ENCODE results near the gene FBXL12. TPM values are rescaled to one million over a fixed set of nuclear protein-coding genes. Genes with fewer than 3 reads are reported as not detected.
A peak's percentile ranks its signal among the peaks of the same experiment; 100 is the strongest.

Gene FBXL12
- total and polyA plus RNA-seq, 4 donors = 10.0 to 11.7 (median 10.3) TPM

GRCh38 chr19:9836021-9836420, 17.1 kb upstream of the FBXL12 start:
- Histone ChIP-seq H3K27me3 (ENCODE audit: control insufficient read depth in 4 of 4, insufficient read depth in 4 of 4, low read length in 3 of 4) (no peaks in the 10 kb centered on the region), H3K4me1 (ENCODE audit: control insufficient read depth in 4 of 4, insufficient read depth in 4 of 4, low read length in 3 of 4) (peaks cover 3 to 21% (median 15%) of the 10 kb centered on the region in 4 donors), H3K27ac (ENCODE audit: low read depth in 1 of 2, low read length in 2 of 2) (no peak overlapping the region), H3K9ac (ENCODE audit: low read depth in 1 of 2, low read length in 2 of 2) (no peak overlapping the region), H3K9me3 (ENCODE audit: control insufficient read depth in 4 of 4, low read length in 3 of 4) (no peaks in the 10 kb centered on the region), H3K36me3 (ENCODE audit: control insufficient read depth in 4 of 4, insufficient read depth in 3 of 4, low read depth in 1 of 4, low read length in 3 of 4) (peaks cover 2 to 6% (median 4%) of the 10 kb centered on the region in 4 donors), H3K4me3 (ENCODE audit: low read depth in 1 of 3, low read length in 3 of 3) (peak overlapping the region; percentile 65 to 94 (median 80))
- 8% methylated on average over 5 of the region's 5 CpGs for WGBS
- TF ChIP-seq HNF4A (conservative IDR thresholded peaks at IDR 0.05) (no peak), TAF1 (conservative IDR thresholded peaks at IDR 0.05) (no peak)
- no peak for DNase-seq (ENCODE audit: low spot score)

GRCh38 chr19:9835507-9835949, 16.6 kb upstream of the FBXL12 start:
- no peak for TF ChIP-seq SP1 (IDR thresholded peaks at IDR 0.05)
- TF ChIP-seq RAD21 (IDR thresholded peaks at IDR 0.05) = no peak
- TF ChIP-seq CTCF (IDR thresholded peaks at IDR 0.05; ENCODE audit: low read depth, low read length, missing input control) = no peak
- TF ChIP-seq REST (IDR thresholded peaks at IDR 0.05) = no peak
- TF ChIP-seq MAX (IDR thresholded peaks at IDR 0.05) = no peak
- TF ChIP-seq TAF1 (conservative IDR thresholded peaks at IDR 0.05) = no peak
- TF ChIP-seq HNF4A (conservative IDR thresholded peaks at IDR 0.05) = no peak
- TF ChIP-seq GABPA (IDR thresholded peaks at IDR 0.05 in 1 of 2, conservative IDR thresholded peaks at IDR 0.05 in 1 of 2) = no peak
- TF ChIP-seq RXRA (IDR thresholded peaks at IDR 0.05) = no peak
- no peak for TF ChIP-seq NR2F2 (IDR thresholded peaks at IDR 0.05)
- no peak for TF ChIP-seq JUND (IDR thresholded peaks at IDR 0.05)
- no peak for TF ChIP-seq ATF3 (IDR thresholded peaks at IDR 0.05)
- TF ChIP-seq HNF4G (IDR thresholded peaks at IDR 0.05) = no peak
- no peak for TF ChIP-seq EGR1 (IDR thresholded peaks at IDR 0.05; ENCODE audit: low read depth in 2 of 2)
- TF ChIP-seq ZBTB33 (IDR thresholded peaks at IDR 0.05) = no peak
- TF ChIP-seq FOXA2 (IDR thresholded peaks at IDR 0.05) = no peak
- TF ChIP-seq YY1 (IDR thresholded peaks at IDR 0.05) = no peak
- H3K27me3 ChIP-seq (ENCODE audit: control insufficient read depth in 4 of 4, insufficient read depth in 4 of 4, low read length in 3 of 4) = no peaks in the 10 kb centered on the region
- peak overlapping the region; percentile 65 to 94 (median 80) for H3K4me3 ChIP-seq (ENCODE audit: low read depth in 1 of 3, low read length in 3 of 3)
- H3K27ac ChIP-seq (ENCODE audit: low read depth in 1 of 2, low read length in 2 of 2) = no peak overlapping the region
- 4% methylated on average over 28 of the region's 28 CpGs for WGBS
- peaks cover 0 to 3% (median 1%) of the 10 kb centered on the region in 4 donors for H3K36me3 ChIP-seq (ENCODE audit: control insufficient read depth in 4 of 4, insufficient read depth in 3 of 4, low read depth in 1 of 4, low read length in 3 of 4)
- DNase-seq (ENCODE audit: low spot score) = no peak
- no peaks in the 10 kb centered on the region for H3K9me3 ChIP-seq (ENCODE audit: control insufficient read depth in 4 of 4, low read length in 3 of 4)
- peaks cover 3 to 21% (median 15%) of the 10 kb centered on the region in 4 donors for H3K4me1 ChIP-seq (ENCODE audit: control insufficient read depth in 4 of 4, insufficient read depth in 4 of 4, low read length in 3 of 4)
- no peak overlapping the region for H3K9ac ChIP-seq (ENCODE audit: low read depth in 1 of 2, low read length in 2 of 2)

All from liver (tissue), 9 donors.